NCI-H1694 treated with DMSO at 0.1 percent for 48 hours (cell line): ENCODE results near the gene WWOX.

Source experiments
- DNase-seq: peaks from one replicate; lab custom pipeline; 2025; lab: John Stamatoyannopoulos, UW

Gene WWOX

DNA sequence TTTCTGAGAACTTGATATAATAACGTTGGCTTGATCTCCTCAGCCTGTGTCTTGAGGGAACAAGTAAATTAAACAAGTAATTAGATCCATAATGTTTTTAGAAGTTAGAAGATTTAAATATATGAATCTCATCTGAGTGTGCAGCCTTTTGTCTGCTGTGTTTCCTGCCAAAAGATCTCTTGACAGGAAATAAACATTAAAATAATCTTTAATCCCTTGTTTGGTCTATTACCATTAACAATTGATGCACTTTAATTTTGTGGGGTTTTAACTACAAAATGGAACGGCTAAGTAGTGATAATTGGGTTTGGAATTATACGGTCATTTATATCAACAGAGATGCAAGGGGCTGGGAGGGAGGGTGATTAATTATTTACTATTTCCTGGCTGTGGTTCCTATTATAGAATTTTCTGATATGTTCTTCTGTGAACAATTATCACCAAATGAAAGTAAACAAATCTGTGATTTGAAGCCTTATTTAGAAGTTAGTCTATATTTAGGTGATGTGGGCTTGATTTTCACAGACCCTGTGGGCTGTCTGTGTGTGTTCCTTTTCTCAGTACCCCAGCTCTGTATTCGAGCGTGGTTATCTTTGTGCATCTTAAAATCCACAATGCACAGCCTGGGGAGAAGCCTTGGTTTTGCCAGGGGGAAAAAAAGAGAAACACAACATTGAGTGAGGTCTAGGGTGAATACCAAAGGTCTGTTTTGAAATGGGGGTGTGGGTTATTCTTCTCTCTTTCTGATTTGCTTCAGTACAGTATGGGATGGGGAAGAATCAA lies 556.1 kb downstream of the WWOX start:
- no peak for DNase-seq

DNA sequence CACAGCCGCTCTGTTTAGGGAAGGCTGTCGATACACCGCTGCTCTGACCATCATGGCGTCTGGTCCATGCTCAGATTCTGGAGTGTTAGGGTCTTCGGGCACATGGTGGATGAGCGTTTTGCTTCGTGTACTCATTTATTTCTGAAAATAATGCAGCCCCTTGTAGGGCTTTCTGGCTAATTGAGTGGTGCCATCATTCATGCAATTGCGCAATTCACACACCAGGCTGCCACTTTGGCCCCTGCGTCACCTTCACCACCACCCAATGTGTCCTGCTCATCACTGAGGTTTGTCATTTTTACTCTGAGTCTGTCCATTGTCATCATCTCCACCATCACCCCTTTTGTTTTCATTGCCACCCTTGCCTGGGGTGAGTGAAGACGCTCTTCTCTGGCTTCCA lies 557.4 kb downstream of the WWOX start:
- DNase-seq: no peak

DNA sequence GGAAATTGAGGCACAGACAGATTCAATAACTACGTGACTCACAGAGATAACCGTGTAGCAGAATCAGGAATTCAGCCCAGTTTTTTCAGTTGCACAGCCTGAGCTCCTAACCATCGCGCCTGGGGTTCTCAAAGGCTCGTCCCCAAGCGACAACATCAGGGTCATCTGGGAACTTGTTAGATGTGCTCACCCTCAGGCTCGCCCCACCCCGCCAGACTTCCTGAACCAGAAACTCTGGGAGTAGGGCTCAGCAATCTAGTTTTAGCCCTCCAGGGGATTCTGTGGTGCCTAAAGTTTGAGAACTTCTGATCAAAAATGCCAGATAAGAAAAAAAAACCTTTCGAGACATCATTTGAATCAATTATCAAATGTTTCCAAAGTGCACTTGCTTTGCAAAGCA lies 559.8 kb downstream of the WWOX start:
- no peak for DNase-seq

DNA sequence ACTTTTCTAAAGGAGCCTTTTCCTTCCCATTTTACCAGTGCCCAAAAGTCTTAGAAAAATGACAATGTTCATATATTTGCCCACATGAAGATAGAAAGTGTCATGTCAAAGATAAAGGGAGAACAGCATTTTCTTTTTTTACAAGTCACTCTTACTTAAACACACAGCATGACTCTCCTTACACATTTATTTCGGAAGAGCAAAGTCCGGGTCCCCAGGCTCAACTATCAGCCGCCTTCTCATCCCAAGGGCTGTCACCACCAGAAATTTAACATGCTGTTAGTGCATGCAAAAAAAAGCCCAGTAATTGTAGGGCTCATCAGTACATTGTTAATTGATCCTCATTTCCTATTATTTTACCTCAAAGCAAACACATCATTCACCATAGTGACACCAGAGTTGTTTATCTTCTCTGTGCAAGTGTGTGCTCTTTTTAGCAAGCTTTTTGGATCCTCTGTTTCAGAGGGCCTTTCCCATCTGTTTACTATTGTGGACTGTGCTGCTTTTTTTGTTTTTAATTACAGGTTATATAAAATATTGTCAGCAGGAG lies 560.3 kb downstream of the WWOX start:
- DNase-seq: no peak

DNA sequence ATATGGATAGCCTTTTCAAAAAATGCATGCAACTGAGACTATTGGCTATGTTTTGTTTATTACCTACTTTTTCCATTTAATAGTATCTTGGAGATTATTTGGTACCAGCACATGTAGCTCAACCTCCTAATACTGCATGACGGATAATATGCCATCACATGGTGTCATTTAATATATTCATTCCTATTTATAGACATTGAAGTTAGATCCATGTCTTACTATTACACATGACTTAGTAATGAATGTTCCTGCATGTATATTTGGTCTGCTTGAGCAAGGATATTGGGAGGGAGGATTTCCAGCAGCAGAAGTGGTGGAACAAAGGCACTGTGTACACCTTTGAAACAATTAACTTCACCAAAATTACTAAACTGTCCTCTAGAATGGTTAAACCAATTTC lies 561.3 kb downstream of the WWOX start:
- DNase-seq: no peak

DNA sequence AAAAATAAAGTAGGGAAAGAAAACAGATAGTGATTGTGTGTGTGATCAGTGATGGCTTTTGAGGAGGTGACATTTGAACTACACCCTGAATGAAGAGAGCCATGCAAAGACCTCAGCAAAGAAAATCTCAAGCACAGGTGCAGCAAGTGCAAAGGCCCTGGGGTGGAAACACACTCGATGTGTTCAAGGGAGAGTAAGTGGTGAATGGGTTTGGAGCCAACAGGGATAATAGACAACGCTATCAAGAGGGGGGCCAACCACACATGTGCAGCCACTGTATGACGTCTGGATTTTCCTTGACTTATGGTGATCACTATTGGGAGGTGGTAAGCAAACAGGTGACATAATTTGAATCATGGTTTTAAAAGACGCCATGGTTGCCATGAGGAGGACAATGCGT lies 564.2 kb downstream of the WWOX start:
- DNase-seq: no peak

DNA sequence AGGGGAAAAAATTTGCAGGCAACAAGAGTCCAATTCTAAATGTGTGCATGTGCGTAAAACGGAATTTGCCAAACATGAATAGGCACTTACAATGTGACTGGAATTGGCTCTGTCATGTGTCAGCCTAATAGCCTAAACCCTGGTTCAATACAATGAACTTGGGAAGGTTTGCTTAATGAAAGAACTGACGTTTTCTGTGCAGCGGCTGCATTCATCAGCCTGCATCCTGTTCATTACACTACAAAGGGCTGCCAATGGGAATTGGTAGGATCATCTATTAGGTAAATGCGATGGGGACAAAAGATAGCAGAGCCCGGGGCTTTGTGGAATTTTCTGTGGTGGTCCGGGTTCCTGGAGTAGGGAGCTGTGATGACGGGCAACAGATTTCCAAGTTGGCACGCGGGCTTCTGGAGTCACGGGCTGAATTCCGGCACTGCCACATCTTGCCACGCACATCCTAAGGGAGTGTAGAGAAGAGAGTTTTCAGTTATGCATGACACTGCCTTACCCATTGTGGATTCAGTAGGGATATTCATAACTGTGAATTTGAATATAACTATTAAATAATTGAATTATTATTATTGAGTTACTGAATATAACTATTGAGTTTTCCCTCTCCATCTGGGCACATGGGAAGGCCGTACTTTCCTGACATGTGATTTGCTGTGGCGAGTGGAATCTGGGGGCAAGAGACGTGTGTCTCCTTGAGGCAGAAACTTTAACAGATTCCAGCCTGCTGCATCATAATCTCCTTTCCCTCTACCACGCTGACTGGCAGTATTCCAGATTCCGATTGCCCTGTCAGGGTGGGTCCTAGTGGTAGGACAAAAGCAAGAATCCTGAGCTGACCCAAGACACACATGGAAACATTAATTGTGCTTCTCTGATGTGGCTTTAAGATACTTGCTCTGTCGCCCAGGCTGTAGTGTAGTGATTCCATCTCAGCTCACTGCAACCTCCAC lies 565.6 kb downstream of the WWOX start:
- no peak for DNase-seq

DNA sequence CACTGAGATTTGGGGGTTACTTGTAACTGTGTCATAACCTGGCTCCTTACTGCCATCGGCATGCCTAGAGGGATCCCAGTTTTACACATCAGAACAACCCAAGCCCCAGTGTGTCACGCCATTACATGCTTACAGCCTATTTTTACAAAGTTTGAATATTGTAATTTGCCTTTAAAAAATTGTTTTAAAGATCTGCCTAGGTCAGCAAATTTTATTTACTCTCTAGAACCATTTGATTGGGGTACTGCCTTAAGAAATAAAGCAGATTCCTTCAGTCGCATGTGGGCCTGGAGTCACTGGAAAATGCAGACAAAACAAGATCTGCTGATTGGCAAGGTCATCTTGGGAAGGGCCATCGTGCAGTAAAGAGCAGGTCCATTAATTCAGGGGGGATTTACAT lies 566.9 kb downstream of the WWOX start:
- no peak for DNase-seq

DNA sequence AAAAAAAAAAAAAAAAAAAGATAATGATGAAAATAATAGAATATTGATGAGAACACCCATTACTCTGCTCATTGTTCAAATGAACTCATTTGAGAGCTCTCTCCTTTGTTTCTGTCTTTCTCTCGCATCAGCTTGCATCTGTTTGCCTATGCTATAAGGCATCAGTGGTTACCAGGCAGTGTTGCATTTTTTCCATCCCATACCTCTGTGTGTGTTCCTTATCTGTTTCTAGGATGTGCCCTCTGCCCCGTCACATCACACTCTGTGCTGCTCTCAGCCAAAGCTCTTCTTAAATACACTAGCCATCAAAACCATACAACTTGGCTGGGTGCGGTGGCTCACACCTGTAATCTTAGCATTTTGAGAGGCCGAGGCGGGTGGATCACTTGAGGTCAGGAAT lies 568.2 kb downstream of the WWOX start:
- DNase-seq: no peak

DNA sequence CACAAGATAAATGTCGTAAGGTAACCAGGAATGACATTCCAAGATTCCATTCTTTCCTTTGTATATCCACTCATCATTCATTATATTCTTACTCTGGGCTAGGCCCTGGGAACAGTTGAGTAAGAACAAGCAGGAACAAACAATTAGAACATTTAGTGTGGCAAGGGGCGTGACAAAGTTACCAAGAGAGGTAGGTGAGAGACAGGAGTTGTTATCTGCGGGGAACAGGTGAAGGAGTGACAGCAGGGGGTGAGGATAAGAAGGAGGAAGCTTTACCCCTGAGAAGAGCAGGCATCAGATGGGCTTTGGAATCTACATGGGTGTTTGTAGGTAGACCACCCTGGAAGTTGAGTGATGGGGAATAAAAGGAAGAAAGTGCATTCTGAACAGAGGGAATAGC lies 568.9 kb downstream of the WWOX start:
- no peak for DNase-seq

DNA sequence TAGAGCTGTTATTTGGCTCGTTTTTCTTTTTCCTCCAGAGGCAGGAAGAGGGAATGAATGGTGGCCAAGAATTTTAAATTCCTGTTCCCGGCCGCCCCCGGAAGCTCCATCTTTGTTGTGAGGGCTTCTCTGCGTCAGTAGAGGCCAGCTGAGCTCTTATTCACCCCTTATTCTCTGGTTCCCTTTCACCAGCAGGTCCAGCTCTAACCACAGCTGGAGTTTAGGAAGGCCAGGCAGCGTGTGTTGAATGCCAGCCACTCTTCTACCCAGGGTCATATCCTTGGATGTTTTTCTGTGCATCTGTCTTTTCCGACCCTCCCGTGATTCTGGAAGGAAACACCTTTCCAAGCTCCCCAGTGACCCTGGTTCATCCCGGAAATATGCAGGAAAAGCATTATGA lies 570.5 kb downstream of the WWOX start:
- no peak for DNase-seq

DNA sequence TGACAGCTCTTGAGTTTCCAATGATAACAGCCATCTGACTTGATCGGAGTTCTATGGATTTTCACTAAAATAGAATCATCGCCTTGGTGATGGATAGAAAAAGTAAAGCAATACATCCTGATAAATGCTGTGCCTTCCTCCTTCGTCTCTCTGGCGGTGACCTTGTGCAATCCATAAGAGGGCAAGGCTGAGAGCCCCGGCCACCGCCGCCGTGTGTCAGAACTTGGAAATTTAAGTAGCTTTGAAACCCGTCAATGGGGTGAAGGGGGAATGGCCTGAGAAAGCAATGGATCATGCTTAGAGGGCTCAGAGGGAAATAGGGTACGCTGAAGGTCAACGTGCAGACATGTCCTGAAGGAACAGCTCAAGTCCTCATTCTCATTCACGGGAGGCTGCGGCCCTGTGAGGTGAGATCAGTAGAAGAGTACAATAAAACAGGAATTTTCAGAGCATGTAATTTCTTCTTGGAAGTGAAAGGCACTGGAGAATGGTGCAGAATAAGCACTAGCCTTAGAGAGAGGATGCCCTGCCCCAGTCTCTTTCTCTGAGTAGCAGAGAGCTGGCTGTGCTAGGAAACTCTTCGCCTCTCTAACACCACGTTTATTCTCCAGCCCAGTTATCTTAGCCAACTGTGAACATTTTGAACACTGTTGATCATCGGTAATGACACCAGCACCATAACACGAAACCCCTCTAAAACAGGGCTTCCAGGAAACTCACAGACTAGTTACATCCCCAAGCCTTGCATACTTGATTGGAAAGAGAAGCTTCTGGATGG lies 573.5 kb downstream of the WWOX start:
- no peak for DNase-seq

DNA sequence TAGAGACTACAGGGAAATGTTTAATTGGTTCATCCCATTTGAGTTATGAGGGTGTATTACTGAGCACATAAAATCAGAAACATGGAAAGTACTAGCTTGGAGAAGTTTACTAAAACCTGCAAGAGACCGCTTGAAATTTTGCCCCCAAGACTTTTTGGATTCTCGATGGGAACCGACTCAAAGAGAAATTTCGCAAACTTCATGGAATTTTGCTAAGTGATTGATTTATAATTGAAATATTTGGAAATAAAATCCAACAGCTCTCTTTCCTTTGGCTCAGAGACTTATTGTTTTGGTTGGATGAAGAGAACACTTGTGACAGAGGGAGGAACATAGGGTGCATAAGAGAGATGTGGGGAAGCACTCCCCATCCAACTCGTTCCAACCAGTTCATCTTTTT lies 574.4 kb downstream of the WWOX start:
- no peak for DNase-seq

DNA sequence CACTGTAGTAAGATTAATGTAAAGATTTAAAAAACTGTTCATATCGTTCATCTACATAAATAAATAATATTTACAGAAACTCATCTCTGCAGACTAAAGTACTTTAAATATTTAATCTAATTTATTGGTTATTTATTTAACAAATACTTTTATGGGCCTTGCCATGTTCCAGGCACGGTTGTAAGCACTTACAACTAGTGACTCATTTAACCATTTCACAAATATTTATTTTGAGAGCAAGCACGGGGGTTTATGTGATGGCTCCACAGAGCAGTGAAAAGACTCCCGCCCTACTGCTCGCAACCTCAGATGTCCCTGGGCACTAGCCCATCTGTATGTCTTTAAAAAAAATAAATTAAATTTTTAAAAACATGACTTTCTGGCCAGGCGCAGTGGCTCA lies 575.9 kb downstream of the WWOX start:
- no peak for DNase-seq

DNA sequence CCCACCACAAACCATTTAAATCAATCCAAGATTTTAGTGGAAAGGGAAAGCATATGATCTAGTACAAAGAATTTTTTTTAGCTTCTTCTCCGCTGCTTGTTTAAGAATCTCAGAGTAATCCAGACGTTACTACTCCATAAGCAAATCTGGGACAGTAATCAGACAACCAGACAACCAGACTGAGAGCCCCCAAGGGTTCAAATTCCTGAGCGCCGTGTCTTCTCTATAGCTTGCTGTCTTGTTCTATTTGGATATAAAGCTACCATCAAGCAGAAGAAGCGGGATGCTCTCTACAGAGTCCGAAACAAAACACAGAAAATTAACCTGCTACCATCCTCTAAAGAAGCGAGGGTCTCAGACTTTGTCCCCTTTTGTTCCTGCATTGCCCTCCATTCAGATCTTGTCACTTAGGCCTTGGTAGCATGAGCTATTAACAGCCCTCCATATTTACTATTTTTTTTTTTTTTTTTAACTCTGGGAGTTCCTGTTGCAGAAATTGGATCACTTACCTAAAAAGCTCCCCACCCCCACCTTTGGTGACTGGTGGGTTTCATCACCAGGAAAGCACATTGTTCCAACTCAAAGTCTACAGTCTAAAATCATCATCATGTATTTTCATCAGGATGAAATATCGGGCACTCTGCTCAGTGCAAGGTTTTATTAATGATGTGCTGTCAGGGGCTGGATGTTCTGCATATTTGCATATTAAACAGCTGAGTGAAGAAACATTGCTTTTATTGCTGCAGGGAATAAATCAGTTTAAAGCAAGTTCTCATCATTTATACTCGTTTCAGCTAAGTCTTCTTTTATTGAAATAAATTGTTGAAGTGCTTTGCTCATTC lies 576.7 kb downstream of the WWOX start:
- no peak for DNase-seq

DNA sequence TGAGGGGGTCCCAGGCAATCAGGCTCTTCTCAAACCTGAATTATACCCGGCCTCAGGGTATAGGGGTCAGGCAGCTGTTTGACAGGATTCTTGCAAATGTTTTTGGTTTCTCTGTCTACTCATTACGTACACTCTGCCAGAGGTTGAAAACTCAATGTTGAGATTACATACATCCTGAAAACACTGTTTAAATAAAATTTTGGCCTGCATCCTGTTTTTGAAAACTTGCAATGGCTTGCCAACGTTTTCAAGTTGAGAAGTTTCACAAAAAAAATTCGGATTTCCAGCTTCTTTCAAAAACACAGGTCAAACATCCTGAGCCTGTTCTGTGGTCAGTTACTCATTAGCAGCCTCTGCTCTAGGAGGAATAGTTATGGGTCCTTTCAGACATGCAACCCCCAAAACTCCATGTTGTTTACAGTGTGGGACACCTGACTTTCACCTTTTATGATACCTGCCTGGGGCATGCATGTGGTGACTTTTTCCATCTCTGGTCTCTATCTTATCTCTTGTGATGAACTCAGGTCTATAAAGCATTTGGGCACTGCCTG lies 577.8 kb downstream of the WWOX start:
- DNase-seq: no peak

DNA sequence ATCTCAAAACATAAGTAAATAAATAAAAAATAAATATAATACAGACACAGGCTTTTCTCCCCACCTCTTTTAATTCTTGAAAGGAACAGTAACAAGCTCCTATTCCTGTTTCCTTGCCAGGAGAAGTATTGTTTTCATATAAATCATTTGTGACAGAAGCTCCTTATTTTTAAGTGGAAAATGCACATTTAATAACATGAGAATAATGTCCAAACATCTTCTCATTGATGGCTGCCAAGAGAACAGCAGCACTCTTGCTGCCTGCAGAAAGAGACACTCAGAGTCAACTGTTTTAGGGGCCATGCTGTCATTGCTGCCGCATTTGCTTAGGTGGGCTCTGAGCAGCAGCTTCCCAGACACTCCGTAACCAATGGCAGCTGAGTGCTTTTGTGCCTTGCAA lies 580.1 kb downstream of the WWOX start:
- DNase-seq: no peak

DNA sequence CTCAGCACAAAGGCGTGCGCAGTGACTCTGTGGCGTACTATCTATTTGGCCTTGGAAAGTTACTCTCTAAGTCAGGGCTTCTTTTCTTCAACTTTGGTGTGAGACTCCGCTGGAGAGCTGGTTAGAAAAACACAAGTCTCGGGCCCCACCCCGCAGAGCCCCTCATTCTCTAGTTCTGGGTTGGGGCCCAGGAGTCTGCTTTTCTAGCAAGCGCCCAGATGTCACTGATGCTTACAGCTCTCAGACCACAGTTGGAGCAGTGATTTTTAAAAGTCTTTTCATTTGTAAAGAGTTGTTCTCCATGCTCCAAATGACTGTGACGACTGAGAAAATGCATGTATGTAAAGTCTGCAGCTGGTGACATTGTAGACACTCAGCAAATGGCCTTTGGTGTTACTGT lies 582.3 kb downstream of the WWOX start:
- no peak for DNase-seq

DNA sequence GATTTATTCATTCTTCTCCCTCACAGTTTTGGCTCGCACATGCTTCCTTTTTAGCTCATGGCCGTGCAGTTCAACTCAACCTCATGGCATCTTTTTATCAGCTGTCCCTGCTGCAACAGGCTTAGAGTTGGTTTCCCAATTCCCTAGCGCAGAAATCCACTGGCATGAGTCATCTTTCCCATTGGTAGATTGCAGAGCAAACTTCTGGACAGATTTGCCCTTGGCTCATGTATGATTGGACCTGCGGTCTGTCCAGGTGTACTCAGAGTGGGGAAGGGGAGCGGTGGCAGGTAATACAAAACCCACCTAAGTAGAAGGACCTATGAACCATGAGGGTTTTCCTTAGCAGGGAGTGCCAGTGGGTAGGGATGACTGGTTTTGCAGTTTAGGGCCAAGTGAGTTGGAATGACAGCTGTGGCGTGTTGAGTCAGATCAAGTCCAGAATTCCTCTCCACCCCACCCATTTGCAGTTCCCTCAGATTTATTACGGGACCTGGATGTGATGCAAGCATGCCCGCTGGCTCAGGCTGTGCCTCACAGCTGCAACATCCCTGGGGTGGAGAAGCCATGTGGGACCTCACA lies 584.7 kb downstream of the WWOX start:
- DNase-seq: no peak

DNA sequence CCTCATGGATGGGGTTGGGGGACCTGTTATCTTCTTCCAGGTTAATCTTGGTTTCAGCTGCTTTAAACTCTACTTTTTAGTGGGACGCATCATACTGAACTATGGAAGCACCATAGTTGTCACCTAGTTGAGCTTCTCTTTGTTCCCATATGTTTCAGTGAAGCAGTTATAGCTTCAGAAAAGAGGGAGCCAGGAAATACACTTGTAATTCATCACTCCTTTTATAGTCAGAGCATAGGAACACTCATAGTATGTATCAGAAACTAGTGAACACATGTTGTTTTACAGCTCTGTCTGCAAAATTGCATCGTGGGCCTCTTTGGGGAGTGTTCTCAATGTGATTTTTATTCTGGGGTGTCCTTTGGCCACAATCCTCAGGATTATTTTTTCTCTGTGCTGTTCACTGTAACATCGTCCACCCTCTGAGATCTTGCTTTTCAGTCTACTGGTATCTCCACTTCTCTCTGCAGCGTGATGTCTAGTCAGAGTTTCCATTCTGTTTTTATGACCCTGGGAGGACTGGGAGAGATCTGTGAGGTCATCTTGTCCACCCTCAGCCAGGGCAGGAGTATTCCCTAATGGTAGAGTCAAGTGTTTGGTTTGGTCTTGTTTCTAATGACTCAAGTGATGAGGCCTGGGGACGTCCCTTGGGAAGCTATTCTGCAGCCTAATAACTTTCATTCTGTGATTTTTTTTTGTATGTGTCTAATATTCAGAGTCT lies 585.4 kb downstream of the WWOX start:
- no peak for DNase-seq
